HG02852 (cell line): Measurements from ENCODE around the gene GNA14.
"Not testable (repeated sequence)": the region's sequence is repeated elsewhere in the genome, so short reads cannot be mapped to it uniquely, and the experiment has no call there.

Source experiments
- ATAC-seq: cut with Tn5 transposase; IDR thresholded peaks from one replicate; pipeline ENCODE4 v1.9.1; 2021; ENCODE audit warnings: mild to moderate bottlenecking, moderate library complexity; ENCODE audit not compliant: unreplicated experiment

GNA14 gene

GRCh38 chr9:77497322-77498198 lies 150.6 kb downstream of the GNA14 start:
- no peak for ATAC-seq

- no peak for ATAC-seq
Observed at GRCh38 chr9:77495834-77496671, 152.1 kb downstream of the GNA14 start.

GRCh38 chr9:77490279-77490678 lies 157.8 kb downstream of the GNA14 start:
- not testable (repeated sequence) for ATAC-seq

- ATAC-seq = not testable (repeated sequence)
Observed at GRCh38 chr9:77489405-77490163, 158.5 kb downstream of the GNA14 start.

GRCh38 chr9:77488439-77489126 lies 159.5 kb downstream of the GNA14 start:
- ATAC-seq = no peak

GRCh38 chr9:77486968-77487367 lies 161.2 kb downstream of the GNA14 start:
- no peak for ATAC-seq

- ATAC-seq = no peak
Observed at GRCh38 chr9:77486463-77486862, 161.7 kb downstream of the GNA14 start.

- ATAC-seq = peak; percentile 99
Observed at GRCh38 chr9:77475641-77476473, 172.3 kb downstream of the GNA14 start.

GRCh38 chr9:77474936-77475335 lies 173.2 kb downstream of the GNA14 start:
- ATAC-seq = no peak

GRCh38 chr9:77472646-77473045 lies 175.5 kb downstream of the GNA14 start:
- ATAC-seq = no peak

GRCh38 chr9:77471572-77471971 lies 176.6 kb downstream of the GNA14 start:
- no peak for ATAC-seq

- no peak for ATAC-seq
Observed at GRCh38 chr9:77469515-77470231, 178.4 kb downstream of the GNA14 start.

- ATAC-seq = no peak
Observed at GRCh38 chr9:77464661-77465060, 183.5 kb downstream of the GNA14 start.

- no peak for ATAC-seq
Observed at GRCh38 chr9:77463151-77463550, 185.0 kb downstream of the GNA14 start.

GRCh38 chr9:77462066-77462465 lies 186.1 kb downstream of the GNA14 start:
- ATAC-seq = no peak

- no peak for ATAC-seq
Observed at GRCh38 chr9:77460938-77461337, 187.2 kb downstream of the GNA14 start.

- peak; percentile 77 for ATAC-seq
Observed at GRCh38 chr9:77457916-77458592, 190.1 kb downstream of the GNA14 start.

- peak; percentile 87 for ATAC-seq
Observed at GRCh38 chr9:77456829-77457437, 191.2 kb downstream of the GNA14 start.
